ENCODE results near the gene ATP8A1.

The ATP8A1 gene

DNA sequence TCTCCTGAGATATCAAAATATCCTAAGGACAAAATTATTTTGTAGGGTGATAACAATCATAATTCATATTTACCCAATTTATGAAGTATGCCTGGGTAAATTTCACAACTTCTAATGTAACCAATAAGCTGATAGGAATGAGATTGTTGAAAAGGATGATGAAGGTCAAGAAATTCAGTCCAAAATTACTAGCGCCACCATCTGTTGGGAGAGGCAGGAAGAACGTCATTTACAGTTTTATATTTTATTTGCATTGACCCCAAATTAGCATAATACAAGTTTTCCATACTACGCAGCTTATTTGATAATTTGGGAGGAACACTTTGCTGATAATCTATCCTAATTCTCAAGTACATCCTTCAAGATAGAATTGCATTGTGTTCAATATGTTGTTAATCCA, 78.7 kb downstream of the ATP8A1 start:
- in situ Hi-C loops (cut with MboI; ENCODE audit: low sequenced_read_pairs) = no loop called here

DNA sequence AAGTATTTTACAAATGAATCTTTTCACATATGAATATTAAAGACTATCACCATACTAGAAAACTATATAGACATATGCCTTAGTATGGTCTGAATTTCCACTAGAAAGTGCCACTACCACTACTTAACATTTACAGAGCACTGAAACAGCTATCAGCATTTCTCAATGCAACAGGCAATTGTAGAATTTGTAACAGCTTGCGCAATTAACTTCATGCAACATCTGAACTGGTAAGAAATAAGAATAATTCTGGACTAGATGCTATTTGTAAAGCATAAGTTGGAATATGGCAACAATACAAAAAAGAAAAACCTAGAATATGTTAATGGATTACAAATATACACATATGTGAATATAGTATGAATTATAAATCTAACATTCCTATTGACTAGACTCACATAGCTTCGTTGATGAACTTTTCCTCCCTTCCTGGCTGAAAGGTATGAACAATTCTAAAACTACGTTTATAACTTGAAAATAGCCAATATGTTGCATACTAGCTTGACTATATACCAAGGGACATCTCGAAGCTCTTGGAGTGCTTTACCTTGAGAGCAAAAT, 82.0 kb downstream of the ATP8A1 start:
- in situ Hi-C loops (cut with MboI; ENCODE audit: low sequenced_read_pairs) = loop anchor here (25.0 kb wide), 1 partner anchor 287 kb away; no protein-coding TSS in a partner anchor

DNA sequence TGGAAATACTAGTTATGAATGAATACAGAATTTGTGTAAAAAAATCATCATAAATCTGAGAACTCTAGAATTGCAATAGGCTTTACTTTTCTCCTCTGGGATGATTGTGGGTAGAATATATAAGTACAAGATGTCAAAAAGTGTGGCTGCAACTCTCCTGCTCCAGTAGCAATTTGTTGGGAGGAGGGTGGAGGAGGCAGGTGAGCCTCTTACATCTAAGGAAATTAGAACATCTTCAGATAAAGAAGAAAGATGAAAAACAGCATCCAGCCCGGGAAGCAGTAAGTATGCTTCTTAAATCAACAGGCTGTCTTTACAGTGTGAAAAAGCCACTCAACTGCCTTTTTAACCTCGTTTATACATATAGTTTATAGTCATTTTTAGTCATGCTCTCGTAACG, 83.7 kb downstream of the ATP8A1 start:
- in situ Hi-C loops (cut with MboI; ENCODE audit: low sequenced_read_pairs) = loop anchor here (25.0 kb wide), 1 partner anchor 289 kb away; no protein-coding TSS in a partner anchor

DNA sequence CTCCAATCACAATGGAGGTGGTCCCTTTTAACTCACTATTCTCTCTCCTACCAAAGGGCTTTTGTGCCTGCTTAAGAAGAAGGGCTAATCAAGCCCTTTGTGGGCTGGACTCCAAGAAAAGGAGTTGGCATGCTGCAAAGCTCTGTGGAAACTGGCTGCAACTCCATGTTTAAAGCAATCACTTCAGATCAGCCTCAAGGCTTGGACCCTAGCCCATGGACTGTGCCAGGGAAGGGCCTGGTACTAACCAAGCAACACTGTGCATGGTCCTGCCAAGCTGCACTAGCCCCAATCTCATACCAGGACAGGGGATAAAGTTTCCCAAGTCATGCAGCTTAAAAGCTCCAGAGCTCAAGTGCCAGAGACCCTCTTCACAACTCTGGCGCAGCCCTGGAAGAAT, 86.7 kb downstream of the ATP8A1 start:
- in situ Hi-C loops (cut with MboI; ENCODE audit: low sequenced_read_pairs) = loop anchor here (25.0 kb wide), 1 partner anchor 292 kb away; no protein-coding TSS in a partner anchor

DNA sequence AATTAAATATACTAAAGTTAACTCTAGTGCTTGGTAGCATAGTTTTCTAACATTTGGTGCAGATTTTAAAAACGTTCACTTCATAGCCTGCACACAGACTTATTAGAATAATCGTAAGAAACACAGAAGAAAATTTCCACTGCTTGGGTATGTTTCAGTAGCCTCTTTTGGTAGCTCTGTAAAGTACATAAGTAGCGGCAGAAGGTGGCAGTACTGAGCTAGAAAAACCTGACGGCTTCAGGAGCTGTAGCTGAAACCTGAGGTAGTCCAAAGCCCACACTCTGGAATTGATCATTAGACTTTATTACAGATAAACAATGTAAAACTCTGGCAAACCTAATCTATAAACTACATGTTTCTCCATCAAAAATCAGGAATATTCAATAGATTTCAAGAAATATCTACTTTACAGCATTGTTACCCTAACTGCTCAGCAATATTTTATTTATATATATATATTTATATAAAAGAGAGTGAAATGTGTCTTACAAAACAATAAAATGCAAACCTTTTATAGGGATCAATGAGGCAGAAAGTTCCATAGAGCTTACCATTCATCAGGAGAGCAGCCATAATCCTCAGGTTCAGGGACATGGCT, 88.2 kb downstream of the ATP8A1 start:
- in situ Hi-C loops (cut with MboI; ENCODE audit: low sequenced_read_pairs) = loop anchor here (25.0 kb wide), 1 partner anchor 294 kb away; no protein-coding TSS in a partner anchor

DNA sequence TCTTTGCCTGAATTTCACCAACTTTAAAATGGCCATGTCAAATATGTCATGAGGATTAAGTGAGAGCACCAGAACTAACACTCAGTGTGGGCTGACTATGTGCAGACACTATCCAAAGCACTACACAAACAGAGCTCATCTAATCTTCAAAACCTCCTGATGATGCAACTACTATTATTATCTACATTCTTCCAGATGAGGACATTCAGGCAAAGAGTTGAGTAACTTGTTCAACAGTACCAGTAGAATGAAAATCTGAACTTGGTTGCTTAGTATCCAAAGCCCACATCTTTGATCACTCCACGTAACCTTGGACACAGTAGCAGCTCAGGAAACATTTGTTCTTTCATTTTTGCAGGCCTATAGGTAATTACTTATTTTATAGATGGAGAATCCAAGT, 90.1 kb downstream of the ATP8A1 start:
- in situ Hi-C loops (cut with MboI; ENCODE audit: low sequenced_read_pairs) = loop anchor here (25.0 kb wide), 1 partner anchor 295 kb away; no protein-coding TSS in a partner anchor

DNA sequence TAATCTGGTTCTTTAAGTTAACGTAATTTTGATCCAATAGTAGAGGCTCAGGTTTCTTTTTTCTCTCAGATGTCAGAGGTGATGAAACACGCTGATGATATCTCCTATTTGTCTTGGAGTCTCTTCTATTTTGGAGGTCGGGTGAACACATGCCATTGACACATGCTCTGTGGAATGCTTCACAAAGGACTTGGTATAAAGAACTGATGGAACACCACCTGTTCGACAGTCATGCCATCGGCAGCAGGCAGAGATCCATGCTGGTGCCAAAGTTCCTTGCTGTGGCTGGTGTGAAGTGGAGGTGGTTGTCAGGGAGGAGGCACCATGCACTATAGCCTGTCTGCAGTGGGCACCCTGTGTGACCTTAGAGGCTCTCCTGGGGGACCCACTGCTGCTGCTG, 94.9 kb downstream of the ATP8A1 start:
- in situ Hi-C loops (cut with MboI; ENCODE audit: low sequenced_read_pairs) = loop anchor here (25.0 kb wide), 1 partner anchor 300 kb away; no protein-coding TSS in a partner anchor

DNA sequence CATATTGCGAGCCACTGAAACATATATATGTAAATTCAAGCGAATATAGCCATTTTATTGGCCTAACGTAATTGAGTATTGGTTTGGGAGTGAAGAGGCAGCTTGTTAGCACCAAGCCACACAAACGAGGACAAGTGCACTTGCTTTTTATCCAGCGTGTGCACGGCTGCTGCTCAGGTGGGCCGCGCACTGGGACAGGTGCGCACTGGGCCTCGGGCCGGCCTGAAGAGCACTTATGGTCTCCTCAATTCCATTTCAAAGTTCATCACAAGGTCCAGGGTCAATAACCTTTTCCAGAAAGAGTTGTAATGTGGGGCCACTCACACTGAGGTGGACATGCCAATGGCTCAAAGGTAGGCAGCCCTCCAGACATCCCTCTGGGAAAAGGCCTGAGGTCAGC, 95.9 kb downstream of the ATP8A1 start:
- in situ Hi-C loops (cut with MboI; ENCODE audit: low sequenced_read_pairs) = loop anchor here (25.0 kb wide), 1 partner anchor 301 kb away; no protein-coding TSS in a partner anchor

DNA sequence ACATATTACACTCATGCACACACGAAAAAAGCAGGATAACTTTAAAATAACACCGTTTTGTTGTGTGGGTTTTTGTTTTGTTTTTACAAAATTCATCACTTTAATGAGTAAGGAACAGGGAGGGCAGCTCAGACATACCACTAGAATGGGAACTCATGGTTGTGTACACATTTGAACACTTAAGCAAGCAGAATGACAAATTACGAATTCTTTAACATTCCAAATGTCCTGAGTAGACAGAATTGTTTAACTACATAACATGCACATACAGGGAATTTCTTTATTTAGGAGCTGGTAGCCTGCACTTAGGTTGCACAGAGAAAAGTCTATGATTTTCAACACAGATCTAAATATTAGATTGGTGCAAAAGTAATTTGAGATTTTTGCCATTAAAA, 96.4 kb downstream of the ATP8A1 start:
- in situ Hi-C loops (cut with MboI; ENCODE audit: low sequenced_read_pairs) = loop anchor here (25.0 kb wide), 1 partner anchor 302 kb away; no protein-coding TSS in a partner anchor

DNA sequence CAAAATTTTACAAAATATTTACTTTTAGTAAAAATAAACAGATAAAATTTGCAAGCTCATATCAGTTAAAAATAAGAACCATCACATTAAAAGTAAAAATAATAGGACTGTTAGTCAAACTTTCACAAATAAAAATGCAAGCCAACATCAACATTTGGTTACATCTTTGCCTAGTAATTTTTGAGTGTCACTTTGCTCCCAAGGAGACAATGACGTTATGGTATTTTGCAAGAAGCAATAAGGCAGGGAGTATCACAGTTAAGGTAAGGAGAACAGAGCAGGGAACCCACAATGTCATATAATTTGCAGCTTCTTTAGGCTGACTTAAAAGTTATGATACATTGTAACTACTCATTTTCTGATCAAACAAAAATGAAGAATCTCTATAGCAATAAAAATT, 98.7 kb downstream of the ATP8A1 start:
- in situ Hi-C loops (cut with MboI; ENCODE audit: low sequenced_read_pairs) = loop anchor here (25.0 kb wide), 1 partner anchor 304 kb away; no protein-coding TSS in a partner anchor

DNA sequence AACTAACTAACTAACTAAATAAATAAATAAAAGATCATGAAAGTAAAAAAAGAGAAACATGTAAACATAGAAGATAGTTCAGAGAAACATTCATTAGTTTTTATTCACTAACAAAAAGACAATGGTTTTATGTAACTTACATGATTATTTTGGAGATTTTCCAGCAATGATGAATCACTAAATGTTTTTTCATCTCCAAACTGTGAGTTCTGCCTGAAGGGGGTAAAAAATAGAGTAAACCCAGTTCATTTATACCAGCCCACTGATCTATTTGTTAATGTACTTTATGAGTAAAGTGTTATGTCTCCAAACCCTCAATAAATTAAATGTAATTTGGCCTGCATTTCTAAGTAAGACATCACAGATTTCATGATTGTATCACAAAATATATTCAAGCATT, 101.1 kb downstream of the ATP8A1 start:
- in situ Hi-C loops (cut with MboI; ENCODE audit: low sequenced_read_pairs) = loop anchor here (25.0 kb wide), 1 partner anchor 306 kb away; no protein-coding TSS in a partner anchor

DNA sequence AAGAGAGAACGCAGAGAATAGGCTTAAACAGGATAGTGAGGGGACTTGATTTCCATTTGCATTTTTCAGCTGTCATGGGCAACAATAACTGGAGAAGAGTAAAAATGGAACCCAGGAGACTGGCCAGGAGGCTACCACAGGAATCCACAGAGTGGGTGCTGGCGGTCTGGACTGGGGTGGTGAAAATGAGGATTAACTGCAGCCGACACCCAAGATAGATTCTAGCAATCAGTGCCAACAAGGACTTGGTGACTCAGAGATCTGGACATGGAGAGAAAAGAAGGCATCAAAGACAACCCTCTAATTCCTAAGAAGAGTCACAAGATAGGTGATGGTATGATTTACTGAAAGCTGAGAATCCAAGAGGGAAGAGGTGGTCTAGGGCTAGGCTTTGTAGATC, 102.8 kb downstream of the ATP8A1 start:
- in situ Hi-C loops (cut with MboI; ENCODE audit: low sequenced_read_pairs) = loop anchor here (25.0 kb wide), 1 partner anchor 308 kb away; no protein-coding TSS in a partner anchor

DNA sequence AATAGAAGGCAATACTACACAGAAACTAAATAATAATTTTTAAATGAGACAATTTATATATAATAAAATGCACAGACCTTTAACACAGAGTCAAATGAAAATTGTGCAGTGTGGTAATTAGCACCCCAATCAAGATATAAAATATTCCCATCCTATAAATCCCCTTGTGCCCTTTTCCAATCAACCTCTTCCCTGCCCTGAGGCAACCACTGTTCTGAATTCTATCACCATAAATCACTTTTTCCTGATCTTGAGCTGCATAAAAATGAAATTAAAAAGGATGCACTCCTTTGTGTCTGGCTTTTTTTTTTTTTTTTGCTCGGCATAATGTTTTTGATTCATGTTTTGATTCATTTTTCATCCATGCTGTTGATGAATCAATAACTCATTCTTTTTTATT, 107.0 kb downstream of the ATP8A1 start:
- in situ Hi-C loops (cut with MboI; ENCODE audit: low sequenced_read_pairs) = loop anchor here (25.0 kb wide), 1 partner anchor 312 kb away; no protein-coding TSS in a partner anchor

DNA sequence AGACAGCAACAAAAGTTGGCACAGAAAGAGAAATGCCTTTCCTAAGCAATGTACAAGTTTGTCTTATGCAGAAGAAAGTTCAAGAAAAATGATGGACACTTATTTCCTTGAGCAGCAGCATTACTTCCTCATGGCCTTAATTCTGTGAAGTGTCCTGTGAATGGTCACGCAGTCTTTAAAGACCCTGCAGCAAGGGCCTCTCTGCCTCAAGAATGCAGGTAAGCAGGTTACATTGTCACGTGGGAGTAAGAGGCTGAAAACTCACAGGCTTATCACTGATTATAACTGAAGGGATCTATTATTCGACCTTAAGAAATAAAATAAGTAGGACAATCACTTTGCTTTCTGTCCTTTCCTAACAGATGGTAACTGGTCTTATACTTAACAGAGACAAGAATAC, 109.1 kb downstream of the ATP8A1 start:
- in situ Hi-C loops (cut with MboI; ENCODE audit: low sequenced_read_pairs) = no loop called here

DNA sequence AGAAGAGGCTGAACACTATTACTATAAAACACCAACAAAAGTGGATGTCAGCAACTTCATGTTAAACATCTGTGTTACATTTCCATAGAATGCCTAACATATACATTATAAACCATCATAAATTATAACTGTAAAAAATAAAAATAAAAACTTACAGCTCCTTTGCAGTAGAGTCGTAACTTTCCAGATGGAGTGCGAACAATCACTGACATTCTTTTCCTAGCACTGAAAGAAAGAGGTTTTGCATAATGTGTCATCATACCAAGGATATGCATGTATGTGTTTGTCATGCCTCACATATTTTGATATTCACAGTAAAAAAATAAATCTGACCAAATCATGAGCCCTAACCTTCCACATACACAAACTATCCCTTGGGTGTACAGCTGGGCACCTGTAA, 113.1 kb downstream of the ATP8A1 start:
- in situ Hi-C loops (cut with MboI; ENCODE audit: low sequenced_read_pairs) = no loop called here

DNA sequence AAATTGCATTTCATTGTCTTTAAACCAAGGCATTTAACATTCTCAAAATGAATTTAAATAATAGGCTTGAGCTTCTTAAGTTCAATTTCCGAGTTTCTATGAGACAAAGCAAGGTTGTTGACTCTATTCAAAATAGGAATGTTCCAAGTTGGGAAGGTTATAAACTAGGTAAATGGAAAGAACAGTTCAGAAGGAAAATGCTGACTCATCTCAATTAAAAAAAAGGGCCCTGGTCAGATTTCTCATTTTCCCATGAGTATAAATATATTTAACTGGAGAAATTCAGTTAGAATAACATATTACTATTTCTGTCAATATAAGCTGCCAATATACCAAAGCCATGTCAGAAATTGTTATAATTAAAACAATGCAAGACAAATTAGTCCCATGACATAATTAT, 113.8 kb downstream of the ATP8A1 start:
- in situ Hi-C loops (cut with MboI; ENCODE audit: low sequenced_read_pairs) = no loop called here

DNA sequence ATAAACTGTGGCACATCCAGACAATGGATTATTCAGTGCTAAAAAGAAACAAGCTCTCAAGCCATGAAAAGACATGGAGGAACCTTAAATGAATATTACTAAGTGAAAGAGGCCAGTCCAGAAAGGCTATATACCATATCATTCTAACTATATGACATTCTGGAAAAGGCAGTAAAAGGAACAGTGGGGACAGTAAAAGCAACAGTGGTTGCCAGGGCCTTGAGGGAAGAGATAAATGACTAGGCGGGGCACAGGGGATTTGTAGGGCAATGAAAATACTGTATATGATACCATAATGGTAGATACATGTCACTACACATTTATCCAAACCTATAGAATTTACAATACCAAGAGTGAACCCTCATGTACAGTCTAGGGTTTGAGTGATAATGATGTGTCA, 115.3 kb downstream of the ATP8A1 start:
- in situ Hi-C loops (cut with MboI; ENCODE audit: low sequenced_read_pairs) = no loop called here

DNA sequence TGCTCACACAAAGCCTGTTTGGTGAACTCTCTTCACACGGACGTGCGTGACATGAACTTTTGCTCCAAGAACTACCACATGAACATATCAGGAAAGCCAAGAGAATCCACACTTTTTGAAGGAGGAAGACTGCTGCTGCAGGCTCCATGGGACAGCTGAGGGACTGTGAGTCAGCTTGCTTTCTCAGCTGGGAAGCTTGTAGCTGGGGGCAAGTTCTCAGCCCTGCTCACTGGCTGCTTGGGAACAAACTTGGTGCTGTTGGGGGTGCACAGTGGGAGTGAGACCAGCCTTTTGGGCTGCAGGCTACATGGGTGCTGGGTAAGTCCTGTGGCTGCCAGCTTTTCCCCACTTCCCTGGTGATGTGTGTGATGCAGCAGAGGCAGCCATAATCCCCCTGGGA, 123.9 kb downstream of the ATP8A1 start:
- in situ Hi-C loops (cut with MboI; ENCODE audit: low sequenced_read_pairs) = no loop called here

DNA sequence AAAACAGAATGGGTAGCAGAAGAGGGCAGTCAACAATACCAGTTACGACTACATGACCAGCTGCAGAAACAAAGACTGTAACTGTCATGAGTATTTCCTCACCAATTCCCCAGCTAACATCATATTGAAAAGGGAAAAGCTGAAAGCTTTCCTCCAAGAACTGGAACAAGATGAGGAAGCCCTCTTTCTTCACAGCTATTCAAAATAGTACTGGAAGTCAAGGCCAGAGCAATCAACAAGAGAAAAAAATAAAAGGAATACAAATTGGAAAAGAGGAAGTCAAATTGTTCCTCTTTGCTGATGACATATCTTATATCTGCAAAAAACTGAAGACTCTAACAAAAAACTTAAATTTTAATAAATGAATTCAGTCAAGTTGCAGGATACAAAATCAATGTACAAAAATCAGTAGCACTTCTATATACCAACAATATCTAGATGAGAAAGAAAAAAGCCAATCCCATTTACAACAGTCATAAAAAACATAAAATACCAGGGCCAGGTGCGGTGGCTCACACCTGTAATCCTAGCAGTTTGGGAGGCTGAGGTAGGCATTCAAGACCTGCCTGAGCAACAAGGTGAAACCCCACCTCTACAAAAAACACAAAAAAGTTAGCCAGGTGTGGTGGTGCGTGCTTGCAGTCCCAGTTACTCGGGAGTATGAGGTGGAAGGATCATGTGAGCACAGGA, 125.4 kb downstream of the ATP8A1 start:
- in situ Hi-C loops (cut with MboI; ENCODE audit: low sequenced_read_pairs) = no loop called here

DNA sequence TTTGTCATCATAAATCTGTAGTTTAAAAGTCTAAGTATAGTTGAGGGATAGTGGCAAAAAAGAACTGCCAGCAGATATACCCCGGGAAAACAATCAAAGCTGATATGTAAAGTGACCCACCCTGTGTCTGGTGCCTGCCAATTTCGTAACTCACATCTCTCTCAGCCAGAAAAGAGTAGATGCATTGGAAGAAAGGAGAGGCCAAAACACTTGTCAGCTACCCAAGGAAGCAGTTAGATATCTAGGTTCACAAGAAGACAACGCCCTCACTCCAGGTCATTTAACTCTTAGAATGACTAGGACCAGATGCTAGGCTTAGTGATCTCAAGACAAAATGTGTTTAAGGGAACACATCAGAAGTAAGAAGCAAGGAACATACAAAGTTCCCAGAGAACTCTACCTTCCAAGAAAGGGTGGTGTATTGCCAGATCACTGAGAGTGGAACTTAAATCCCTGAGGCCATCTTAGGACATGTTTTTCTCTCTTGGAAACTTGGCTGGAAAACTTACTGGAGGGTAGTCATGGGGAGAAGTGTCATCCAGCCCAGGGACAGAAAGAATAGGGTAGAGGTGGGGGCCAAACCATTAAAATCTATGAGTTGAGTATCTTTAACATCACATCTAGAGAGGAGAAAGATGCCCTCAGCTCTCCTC, 133.7 kb downstream of the ATP8A1 start:
- in situ Hi-C loops (cut with MboI; ENCODE audit: low sequenced_read_pairs) = no loop called here

DNA sequence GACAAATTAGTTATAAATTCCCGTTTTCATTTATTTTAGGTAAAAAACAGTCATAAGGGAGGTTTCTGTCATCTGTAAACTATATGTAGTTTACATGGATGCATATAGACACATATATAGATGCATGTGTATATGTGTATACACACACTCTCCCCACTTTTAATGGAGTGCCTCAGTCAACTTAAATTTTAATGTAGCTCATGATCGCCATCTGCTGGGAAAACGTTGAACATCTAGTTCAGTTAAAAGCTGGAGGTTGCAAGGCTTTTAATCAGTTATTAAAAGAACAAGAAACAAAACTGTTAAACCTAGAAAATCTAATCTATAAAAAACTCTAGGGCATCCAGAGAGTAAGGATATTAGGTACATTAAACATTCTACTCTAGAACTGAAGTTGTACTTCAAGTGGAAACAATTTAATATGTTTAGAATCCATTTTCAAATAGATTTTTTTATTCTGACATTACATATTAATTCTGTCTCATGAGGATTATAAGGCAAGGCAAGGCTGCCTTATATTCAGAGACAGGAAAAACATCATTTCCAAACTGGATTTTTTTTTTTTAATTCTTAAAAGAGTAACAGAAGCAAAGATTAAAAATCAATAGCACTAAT, 137.0 kb downstream of the ATP8A1 start:
- in situ Hi-C loops (cut with MboI; ENCODE audit: low sequenced_read_pairs) = no loop called here
